22Rv1 (cell line): ENCODE results near the gene COLGALT1.

Source experiments
- ZFX ChIP-seq: fragments of 450-650 bp; IDR thresholded peaks from 2 replicates; pipeline ENCODE4 v1.6.1; 2017; ENCODE audit warnings: antibody characterized with exemption, borderline replicate concordance
- TF ChIP-seq, protein P1 (sequence below): fragments of 450-650 bp; IDR thresholded peaks from 2 replicates; pipeline ENCODE4 v1.5.1; 2017; ENCODE audit warnings: mild to moderate bottlenecking

DNA sequence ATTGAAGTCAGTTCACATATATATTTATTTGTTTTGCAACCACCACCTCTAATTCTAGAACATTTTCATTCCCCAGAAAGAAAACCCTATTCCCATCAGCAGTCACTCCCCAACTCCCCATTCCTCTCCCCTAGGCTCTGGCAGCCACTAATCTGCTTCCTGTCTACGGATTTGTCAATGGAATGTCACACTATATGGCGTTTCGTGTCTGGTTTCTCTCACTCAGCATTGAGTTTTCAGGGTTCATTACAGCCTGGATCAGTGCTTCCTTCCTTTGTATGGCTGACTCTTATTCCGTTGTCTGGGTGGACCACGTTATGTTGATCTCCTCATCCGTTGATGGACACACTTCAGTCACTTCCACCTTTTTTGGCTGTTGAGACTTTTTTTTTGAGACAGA is 9.3 kb downstream of the COLGALT1 start:
- TF ChIP-seq, protein P1, sequence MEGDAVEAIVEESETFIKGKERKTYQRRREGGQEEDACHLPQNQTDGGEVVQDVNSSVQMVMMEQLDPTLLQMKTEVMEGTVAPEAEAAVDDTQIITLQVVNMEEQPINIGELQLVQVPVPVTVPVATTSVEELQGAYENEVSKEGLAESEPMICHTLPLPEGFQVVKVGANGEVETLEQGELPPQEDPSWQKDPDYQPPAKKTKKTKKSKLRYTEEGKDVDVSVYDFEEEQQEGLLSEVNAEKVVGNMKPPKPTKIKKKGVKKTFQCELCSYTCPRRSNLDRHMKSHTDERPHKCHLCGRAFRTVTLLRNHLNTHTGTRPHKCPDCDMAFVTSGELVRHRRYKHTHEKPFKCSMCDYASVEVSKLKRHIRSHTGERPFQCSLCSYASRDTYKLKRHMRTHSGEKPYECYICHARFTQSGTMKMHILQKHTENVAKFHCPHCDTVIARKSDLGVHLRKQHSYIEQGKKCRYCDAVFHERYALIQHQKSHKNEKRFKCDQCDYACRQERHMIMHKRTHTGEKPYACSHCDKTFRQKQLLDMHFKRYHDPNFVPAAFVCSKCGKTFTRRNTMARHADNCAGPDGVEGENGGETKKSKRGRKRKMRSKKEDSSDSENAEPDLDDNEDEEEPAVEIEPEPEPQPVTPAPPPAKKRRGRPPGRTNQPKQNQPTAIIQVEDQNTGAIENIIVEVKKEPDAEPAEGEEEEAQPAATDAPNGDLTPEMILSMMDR: no peak
- TF ChIP-seq ZFX: no peak
